Loucy (cell line): ENCODE results near the gene MCC.

Source experiments
- H2AFZ ChIP-seq: fragments of 200-600 bp; sonication (generic); 2 replicates; pipeline ENCODE4 v1.6.0; 2016; ENCODE audit warnings: antibody characterized with exemption, mild to moderate bottlenecking, low read length, moderate library complexity
- H3F3A ChIP-seq: fragments of 200-600 bp; 2 replicates; pipeline ENCODE4 v1.6.0; 2016; ENCODE audit warnings: antibody characterized with exemption, low read depth, mild to moderate bottlenecking
- H3K27me3 ChIP-seq: fragments of 200-600 bp; sonication (generic); 2 replicates; pipeline ENCODE4 v1.6.1; 2014; ENCODE audit warnings: low read length, mild to moderate bottlenecking; ENCODE audit not compliant: insufficient read depth, poor library complexity, severe bottlenecking
- H3K36me3 ChIP-seq: fragments of 200-600 bp; sonication (generic); 2 replicates; pipeline ENCODE4 v1.6.1; 2016; ENCODE audit warnings: low read length; ENCODE audit not compliant: insufficient read depth
- H3K4me1 ChIP-seq: fragments of 200-600 bp; sonication (generic); 2 replicates; pipeline ENCODE4 v1.5.1; 2014; ENCODE audit warnings: low read length, mild to moderate bottlenecking; ENCODE audit not compliant: insufficient read depth, poor library complexity, severe bottlenecking
- H3K4me2 ChIP-seq: fragments of 200-600 bp; sonication (generic); 2 replicates; pipeline ENCODE4 v1.6.0; 2014; ENCODE audit warnings: antibody characterized with exemption, low read length, low read depth, mild to moderate bottlenecking; ENCODE audit not compliant: poor library complexity, severe bottlenecking
- H3K4me3 ChIP-seq: fragments of 200-600 bp; sonication (generic); 2 replicates; pipeline ENCODE4 v1.5.1; 2014; ENCODE audit warnings: low read length, mild to moderate bottlenecking, mixed read lengths; ENCODE audit not compliant: poor library complexity, severe bottlenecking
- H3K79me2 ChIP-seq: fragments of 200-600 bp; sonication (generic); 2 replicates; pipeline ENCODE4 v1.6.1; 2014; ENCODE audit warnings: low read length; ENCODE audit not compliant: insufficient read depth
- H3K9ac ChIP-seq: fragments of 200-600 bp; sonication (generic); 2 replicates; pipeline ENCODE4 v1.6.0; 2014; ENCODE audit warnings: mild to moderate bottlenecking, low read depth, low read length, moderate library complexity; ENCODE audit not compliant: poor library complexity, severe bottlenecking
- H3K9me2 ChIP-seq: fragments of 200-600 bp; sonication (generic); replicated peaks from 2 replicates; pipeline ENCODE4 v1.6.1; 2016; ENCODE audit warnings: low read depth, low read length, mixed read lengths
- H3K9me3 ChIP-seq: fragments of 200-600 bp; sonication (generic); 2 replicates; pipeline ENCODE4 v1.6.1; 2014; ENCODE audit warnings: mild to moderate bottlenecking, antibody characterized with exemption, low read length, low read depth; ENCODE audit not compliant: insufficient read depth
- H4K20me1 ChIP-seq: fragments of 200-600 bp; sonication (generic); 2 replicates; pipeline ENCODE4 v1.6.0; 2014; ENCODE audit warnings: antibody characterized with exemption, low read length, mild to moderate bottlenecking; ENCODE audit not compliant: insufficient read depth, poor library complexity, severe bottlenecking
- CTCF ChIP-seq: fragments of 200-600 bp; sonication (generic); conservative IDR thresholded peaks from 2 replicates; pipeline ENCODE4 v1.5.1; 2014; ENCODE audit warnings: mild to moderate bottlenecking, antibody characterized with exemption, low read length
- EZH2phosphoT487 ChIP-seq: fragments of 200-600 bp; IDR thresholded peaks from 2 replicates; pipeline ENCODE4 v1.6.1; 2018; ENCODE audit warnings: antibody characterized with exemption, mild to moderate bottlenecking, moderate library complexity, borderline replicate concordance

MCC gene

GRCh38 chr5:113246361-113246870 lies 241.8 kb downstream of the MCC start:
- Histone ChIP-seq H3F3A (no peaks in the 10 kb centered on the region), H3K4me1 (no peaks in the 10 kb centered on the region), H3K79me2 (no peaks in the 10 kb centered on the region), H3K9me2 (no peaks in the 10 kb centered on the region), H3K9ac (no peak overlapping the region), H2AFZ (no peak overlapping the region), H3K4me2 (no peak overlapping the region), H3K27me3 (no peaks in the 10 kb centered on the region), H4K20me1 (no peaks in the 10 kb centered on the region), H3K36me3 (no peaks in the 10 kb centered on the region), H3K4me3 (no peak overlapping the region), H3K9me3 (no peaks in the 10 kb centered on the region)
- TF ChIP-seq EZH2phosphoT487 = no peak
- no peak for TF ChIP-seq CTCF

- H4K20me1 ChIP-seq = no peaks in the 10 kb centered on the region
- H3K36me3 ChIP-seq = no peaks in the 10 kb centered on the region
- H3F3A ChIP-seq = no peaks in the 10 kb centered on the region
- no peaks in the 10 kb centered on the region for H3K9me2 ChIP-seq
- no peaks in the 10 kb centered on the region for H3K9me3 ChIP-seq
- H3K27me3 ChIP-seq = no peaks in the 10 kb centered on the region
- H3K4me2 ChIP-seq = no peak overlapping the region
- no peak overlapping the region for H3K9ac ChIP-seq
- no peak overlapping the region for H2AFZ ChIP-seq
- H3K4me1 ChIP-seq = no peaks in the 10 kb centered on the region
- no peak overlapping the region for H3K4me3 ChIP-seq
- H3K79me2 ChIP-seq = no peaks in the 10 kb centered on the region
- TF ChIP-seq EZH2phosphoT487 (no peak), CTCF (no peak)
Measured at GRCh38 chr5:113245427-113246225, 242.6 kb downstream of the MCC start.

GRCh38 chr5:113244966-113245365 lies 243.3 kb downstream of the MCC start:
- H3K27me3 ChIP-seq = no peaks in the 10 kb centered on the region
- H2AFZ ChIP-seq = no peak overlapping the region
- no peaks in the 10 kb centered on the region for H3K79me2 ChIP-seq
- no peaks in the 10 kb centered on the region for H4K20me1 ChIP-seq
- no peak overlapping the region for H3K4me2 ChIP-seq
- H3F3A ChIP-seq = no peaks in the 10 kb centered on the region
- H3K9ac ChIP-seq = no peak overlapping the region
- no peaks in the 10 kb centered on the region for H3K9me3 ChIP-seq
- H3K4me1 ChIP-seq = no peaks in the 10 kb centered on the region
- H3K4me3 ChIP-seq = no peak overlapping the region
- no peaks in the 10 kb centered on the region for H3K9me2 ChIP-seq
- TF ChIP-seq EZH2phosphoT487 = no peak
- no peak for TF ChIP-seq CTCF
- no peaks in the 10 kb centered on the region for H3K36me3 ChIP-seq
